ENCODE data around the gene HTRA3.
A peak's percentile ranks its signal among the peaks of the same experiment; 100 is the strongest.

HTRA3 gene

DNA sequence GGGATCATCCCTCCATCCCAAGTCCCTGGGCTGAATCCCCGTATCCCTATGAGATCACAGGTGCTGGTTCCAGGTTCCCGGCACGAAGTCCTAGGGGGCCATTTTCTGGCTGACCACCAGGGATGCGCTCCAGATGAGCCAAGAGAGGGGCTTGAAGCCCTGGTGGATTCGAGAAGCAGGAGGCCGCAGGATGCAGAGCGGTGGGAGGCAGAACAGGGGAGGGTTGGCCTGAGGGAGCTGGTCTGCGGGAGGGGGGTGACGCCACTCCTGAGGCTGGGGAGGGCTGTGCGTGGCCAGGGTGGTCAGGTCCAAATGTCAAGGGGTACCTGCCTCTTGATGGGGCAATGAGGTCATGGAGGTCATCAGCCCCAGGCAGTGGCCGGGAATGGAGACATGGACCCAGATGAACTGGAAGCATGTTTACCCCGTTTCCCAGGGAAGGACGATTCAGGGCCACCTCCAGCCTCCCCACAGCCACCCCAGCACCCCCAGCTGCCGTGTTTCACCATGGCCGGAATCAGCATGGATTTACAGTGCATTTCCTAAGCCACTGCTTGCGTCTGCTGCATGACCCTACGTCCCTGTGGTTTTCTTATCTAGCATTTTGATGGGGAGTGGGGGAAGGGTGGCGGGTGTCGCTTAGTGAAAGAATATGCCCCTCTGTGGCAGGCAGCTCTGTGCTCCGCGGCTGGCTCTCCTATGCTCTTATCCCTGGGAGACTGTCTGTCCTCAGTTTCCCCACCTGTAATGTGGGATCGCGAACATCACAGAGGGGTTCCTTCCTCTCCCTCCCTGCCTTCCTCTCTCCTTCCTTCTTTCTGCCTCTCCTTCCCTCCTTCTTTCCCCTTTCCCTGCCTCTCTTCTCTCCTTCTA is 17.0 kb upstream of the HTRA3 start:
- no peaks in the 10 kb centered on the region for H3K4me1 ChIP-seq (ENCODE audit: insufficient read depth, low read length)
- no peak overlapping the region for H3K27ac ChIP-seq (ENCODE audit: low read depth, low read length)
- H3K9me3 ChIP-seq (ENCODE audit: low read length) = no peaks in the 10 kb centered on the region
- H3K9ac ChIP-seq (ENCODE audit: low read length) = no peak overlapping the region
- no peak overlapping the region for H3K4me3 ChIP-seq (ENCODE audit: low read depth in 1 of 2, low read length in 2 of 2)
- H3K36me3 ChIP-seq (ENCODE audit: insufficient read depth, low read length) = no peaks in the 10 kb centered on the region
- no peaks in the 10 kb centered on the region for H3K27me3 ChIP-seq (ENCODE audit: control insufficient read depth in 1 of 2, insufficient read depth in 2 of 2, low read length in 2 of 2)

GRCh38 chr4:8254076-8254475 is 15.5 kb upstream of the HTRA3 start:
- Histone ChIP-seq H3K4me1 (ENCODE audit: insufficient read depth, low read length) (no peaks in the 10 kb centered on the region), H3K27ac (ENCODE audit: low read depth, low read length) (no peak overlapping the region), H3K4me3 (ENCODE audit: low read depth in 1 of 2, low read length in 2 of 2) (no peak overlapping the region), H3K9ac (ENCODE audit: low read length) (no peak overlapping the region), H3K27me3 (ENCODE audit: control insufficient read depth in 1 of 2, insufficient read depth in 2 of 2, low read length in 2 of 2) (no peaks in the 10 kb centered on the region), H3K9me3 (ENCODE audit: low read length) (no peaks in the 10 kb centered on the region), H3K36me3 (ENCODE audit: insufficient read depth, low read length) (no peaks in the 10 kb centered on the region)

GRCh38 chr4:8255698-8256441 is 13.7 kb upstream of the HTRA3 start:
- no peak overlapping the region for H3K27ac ChIP-seq (ENCODE audit: low read depth, low read length)

GRCh38 chr4:8257854-8258253 is 11.7 kb upstream of the HTRA3 start:
- Histone ChIP-seq H3K9ac (ENCODE audit: low read length) (no peak overlapping the region), H3K36me3 (ENCODE audit: insufficient read depth, low read length) (no peaks in the 10 kb centered on the region), H3K4me3 (ENCODE audit: low read depth in 1 of 2, low read length in 2 of 2) (no peak overlapping the region), H3K9me3 (ENCODE audit: low read length) (no peaks in the 10 kb centered on the region), H3K27me3 (ENCODE audit: control insufficient read depth in 1 of 2, insufficient read depth in 2 of 2, low read length in 2 of 2) (no peaks in the 10 kb centered on the region), H3K4me1 (ENCODE audit: insufficient read depth, low read length) (peaks cover 5% of the 10 kb centered on the region), H3K27ac (ENCODE audit: low read depth, low read length) (no peak overlapping the region)

More at GRCh38 chr4:8255698-8256441, 13.7 kb upstream of the HTRA3 start:
- H3K9ac ChIP-seq (ENCODE audit: low read length) = no peak overlapping the region
- no peaks in the 10 kb centered on the region for H3K36me3 ChIP-seq (ENCODE audit: insufficient read depth, low read length)
- H3K4me1 ChIP-seq (ENCODE audit: insufficient read depth, low read length) = peaks cover 2% of the 10 kb centered on the region
- H3K27me3 ChIP-seq (ENCODE audit: control insufficient read depth in 1 of 2, insufficient read depth in 2 of 2, low read length in 2 of 2) = no peaks in the 10 kb centered on the region
- H3K4me3 ChIP-seq (ENCODE audit: low read depth in 1 of 2, low read length in 2 of 2) = no peak overlapping the region
- no peaks in the 10 kb centered on the region for H3K9me3 ChIP-seq (ENCODE audit: low read length)

GRCh38 chr4:8258552-8259212 is 10.9 kb upstream of the HTRA3 start:
- no peak overlapping the region for H3K9ac ChIP-seq (ENCODE audit: low read length)
- H3K27ac ChIP-seq (ENCODE audit: low read depth, low read length) = no peak overlapping the region

GRCh38 chr4:8259743-8260430 is 9.7 kb upstream of the HTRA3 start:
- Histone ChIP-seq H3K4me1 (ENCODE audit: insufficient read depth, low read length) (peaks cover 5% of the 10 kb centered on the region), H3K36me3 (ENCODE audit: insufficient read depth, low read length) (no peaks in the 10 kb centered on the region), H3K4me3 (ENCODE audit: low read depth in 1 of 2, low read length in 2 of 2) (no peak overlapping the region), H3K27ac (ENCODE audit: low read depth, low read length) (no peak overlapping the region), H3K27me3 (ENCODE audit: control insufficient read depth in 1 of 2, insufficient read depth in 2 of 2, low read length in 2 of 2) (no peaks in the 10 kb centered on the region), H3K9ac (ENCODE audit: low read length) (no peak overlapping the region), H3K9me3 (ENCODE audit: low read length) (no peaks in the 10 kb centered on the region)

More at GRCh38 chr4:8258552-8259212, 10.9 kb upstream of the HTRA3 start:
- no peaks in the 10 kb centered on the region for H3K36me3 ChIP-seq (ENCODE audit: insufficient read depth, low read length)
- H3K4me3 ChIP-seq (ENCODE audit: low read depth in 1 of 2, low read length in 2 of 2) = no peak overlapping the region
- peaks cover 5% of the 10 kb centered on the region for H3K4me1 ChIP-seq (ENCODE audit: insufficient read depth, low read length)
- H3K9me3 ChIP-seq (ENCODE audit: low read length) = no peaks in the 10 kb centered on the region
- no peaks in the 10 kb centered on the region for H3K27me3 ChIP-seq (ENCODE audit: control insufficient read depth in 1 of 2, insufficient read depth in 2 of 2, low read length in 2 of 2)

- Histone ChIP-seq H3K27ac (ENCODE audit: low read depth, low read length) (peak overlapping the region; percentile 6), H3K4me3 (ENCODE audit: low read depth in 1 of 2, low read length in 2 of 2) (no peak overlapping the region), H3K9me3 (ENCODE audit: low read length) (no peaks in the 10 kb centered on the region), H3K27me3 (ENCODE audit: control insufficient read depth in 1 of 2, insufficient read depth in 2 of 2, low read length in 2 of 2) (no peaks in the 10 kb centered on the region), H3K9ac (ENCODE audit: low read length) (no peak overlapping the region), H3K36me3 (ENCODE audit: insufficient read depth, low read length) (no peaks in the 10 kb centered on the region), H3K4me1 (ENCODE audit: insufficient read depth, low read length) (peaks cover 5% of the 10 kb centered on the region)
These were observed 8.9 kb upstream of the HTRA3 start for GRCh38 chr4:8260656-8261111.

DNA sequence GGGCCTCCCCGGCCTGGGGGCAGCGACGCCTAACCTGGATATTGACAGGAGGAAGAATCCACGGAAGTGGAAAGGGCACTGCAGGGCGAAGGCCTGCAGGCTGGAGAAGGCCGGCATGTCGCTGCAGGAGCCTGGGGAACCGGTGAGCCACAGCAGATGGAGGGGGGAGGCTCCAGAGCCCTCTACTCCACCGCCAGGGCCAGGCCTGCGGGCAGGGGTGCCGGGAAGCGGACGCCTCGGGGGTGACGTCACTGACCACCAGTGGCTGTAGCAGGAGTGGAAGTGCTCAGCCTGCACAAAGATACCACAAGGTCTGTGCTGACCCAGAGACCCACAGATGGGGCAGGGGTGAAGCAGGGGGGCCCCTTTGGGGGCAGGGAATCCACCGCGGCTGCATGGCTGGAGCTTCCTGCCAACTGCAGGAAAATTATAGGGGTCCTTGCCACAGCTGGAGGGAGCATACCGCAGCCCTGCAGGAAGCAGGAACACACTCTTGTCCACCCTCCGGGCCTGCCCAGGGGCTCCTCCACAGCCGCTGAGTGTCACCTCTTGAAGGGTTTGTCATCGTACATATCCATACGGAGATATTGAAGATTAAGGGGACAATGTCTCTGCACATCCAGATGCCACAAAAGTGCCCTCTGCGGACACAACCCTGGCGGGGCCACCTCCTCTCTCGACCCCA is 7.6 kb upstream of the HTRA3 start:
- H3K9me3 ChIP-seq (ENCODE audit: low read length) = no peaks in the 10 kb centered on the region
- no peak overlapping the region for H3K9ac ChIP-seq (ENCODE audit: low read length)
- no peak overlapping the region for H3K4me3 ChIP-seq (ENCODE audit: low read depth in 1 of 2, low read length in 2 of 2)
- H3K27ac ChIP-seq (ENCODE audit: low read depth, low read length) = no peak overlapping the region
- H3K36me3 ChIP-seq (ENCODE audit: insufficient read depth, low read length) = no peaks in the 10 kb centered on the region
- H3K4me1 ChIP-seq (ENCODE audit: insufficient read depth, low read length) = peaks cover 9% of the 10 kb centered on the region
- no peaks in the 10 kb centered on the region for H3K27me3 ChIP-seq (ENCODE audit: control insufficient read depth in 1 of 2, insufficient read depth in 2 of 2, low read length in 2 of 2)

- Histone ChIP-seq H3K4me1 (ENCODE audit: insufficient read depth, low read length) (peaks cover 17% of the 10 kb centered on the region), H3K27ac (ENCODE audit: low read depth, low read length) (no peak overlapping the region), H3K9ac (ENCODE audit: low read length) (no peak overlapping the region), H3K36me3 (ENCODE audit: insufficient read depth, low read length) (no peaks in the 10 kb centered on the region), H3K27me3 (ENCODE audit: control insufficient read depth in 1 of 2, insufficient read depth in 2 of 2, low read length in 2 of 2) (no peaks in the 10 kb centered on the region), H3K9me3 (ENCODE audit: low read length) (no peaks in the 10 kb centered on the region), H3K4me3 (ENCODE audit: low read depth in 1 of 2, low read length in 2 of 2) (no peak overlapping the region)
These were observed 6.8 kb upstream of the HTRA3 start for GRCh38 chr4:8262637-8263322.

GRCh38 chr4:8263397-8263796 is 6.2 kb upstream of the HTRA3 start:
- no peak overlapping the region for H3K27ac ChIP-seq (ENCODE audit: low read depth, low read length)
- no peaks in the 10 kb centered on the region for H3K36me3 ChIP-seq (ENCODE audit: insufficient read depth, low read length)
- no peak overlapping the region for H3K4me3 ChIP-seq (ENCODE audit: low read depth in 1 of 2, low read length in 2 of 2)
- H3K4me1 ChIP-seq (ENCODE audit: insufficient read depth, low read length) = peaks cover 18% of the 10 kb centered on the region
- no peaks in the 10 kb centered on the region for H3K27me3 ChIP-seq (ENCODE audit: control insufficient read depth in 1 of 2, insufficient read depth in 2 of 2, low read length in 2 of 2)
- no peak overlapping the region for H3K9ac ChIP-seq (ENCODE audit: low read length)
- H3K9me3 ChIP-seq (ENCODE audit: low read length) = no peaks in the 10 kb centered on the region

Measured in muscle layer of colon (tissue), 2 donors.